Measurements from ENCODE around the gene MRPL36.

- TF ChIP-seq EZH2 (IDR thresholded peaks at IDR 0.05) (no peak), POLR2AphosphoS5 (IDR thresholded peaks at IDR 0.05; ENCODE audit: borderline replicate concordance, low read depth, low read length) (no peak), FOXP2 (optimal IDR thresholded peaks at IDR 0.05; ENCODE audit: control extremely low read depth, extremely low read length, insufficient read depth) (no peak)
Measured at GRCh38 chr5:1791176-1791575, 8.5 kb downstream of the MRPL36 start.

All from SK-N-MC (cell line).